ENCODE measurements around the gene SLC35G2. TPM values are rescaled to one million over a fixed set of nuclear protein-coding genes. Genes with fewer than 3 reads are reported as not detected.
"Not testable (repeated sequence)": the region's sequence is repeated elsewhere in the genome, so short reads cannot be mapped to it uniquely, and the experiment has no call there.

Gene SLC35G2
- total and polyA plus RNA-seq, 2 donors from 2014 or later, result 4.2 to 5.4 TPM

DNA sequence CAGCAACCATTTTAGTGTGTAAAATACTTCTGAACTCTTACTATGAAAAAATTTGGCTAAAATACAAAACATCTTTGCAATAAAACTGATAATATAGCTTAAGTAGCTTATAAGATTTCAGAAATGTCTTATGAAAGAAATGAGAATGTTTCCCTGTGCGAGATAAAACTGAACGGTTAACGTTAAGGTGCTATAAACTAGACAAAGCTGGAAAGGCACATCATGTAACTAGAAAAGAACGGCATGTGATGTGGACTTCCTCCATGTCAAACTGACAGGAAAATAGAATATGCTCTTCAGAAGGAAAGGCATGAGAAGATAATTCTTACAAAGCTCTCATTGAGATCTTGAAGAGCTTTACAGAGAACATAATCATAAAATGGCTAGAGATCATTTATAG is 79.6 kb downstream of the SLC35G2 start:
- Histone ChIP-seq H3K9ac (ENCODE audit: low read length in 3 of 3) (no peak overlapping the region), H3K36me3 (ENCODE audit: control insufficient read depth in 2 of 3, insufficient read depth in 3 of 3, low read length in 3 of 3) (no peaks in the 10 kb centered on the region), H3K27me3 (ENCODE audit: control insufficient read depth, insufficient read depth, low read length) (no peaks in the 10 kb centered on the region), H3K9me3 (ENCODE audit: control insufficient read depth in 2 of 3, insufficient read depth in 1 of 3, low read length in 3 of 3) (peaks cover 0 to 1% (median 0%) of the 10 kb centered on the region in 3 donors), H3K4me1 (ENCODE audit: control insufficient read depth in 2 of 3, insufficient read depth in 2 of 3, low read depth in 1 of 3, low read length in 3 of 3) (peaks cover 0 to 2% (median 0%) of the 10 kb centered on the region in 3 donors), H3K27ac (ENCODE audit: low read depth in 2 of 2, low read length in 2 of 2) (no peak overlapping the region), H3K4me3 (ENCODE audit: low read length in 3 of 3) (no peak overlapping the region)
- FAIRE-seq (no peak), DNase-seq (no peak)
- intact Hi-C loops (cut with DNase I), result no loop called here
- no peak for TF ChIP-seq CTCF (IDR thresholded peaks at IDR 0.05; ENCODE audit: borderline replicate concordance, extremely low read depth, insufficient read depth)

DNA sequence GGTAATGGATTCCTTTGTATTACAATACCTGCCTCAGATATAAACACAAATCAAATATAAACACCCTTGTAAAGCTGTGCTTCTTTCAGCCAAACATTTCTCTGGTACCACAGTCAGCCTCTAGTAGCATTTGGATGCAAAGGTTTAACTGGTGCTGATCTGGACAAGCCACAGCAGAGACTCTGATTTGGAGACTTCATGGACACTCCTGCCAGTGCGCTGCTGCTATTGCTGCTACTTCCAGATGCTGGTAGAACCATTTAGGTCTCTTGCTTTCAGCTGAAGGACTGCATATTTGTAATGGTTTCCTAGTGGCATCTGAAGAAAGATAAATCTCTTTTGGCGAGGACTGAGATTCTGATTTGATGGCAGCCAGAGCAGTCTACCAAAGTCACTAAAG is 80.0 kb downstream of the SLC35G2 start:
- FAIRE-seq, result no peak

DNA sequence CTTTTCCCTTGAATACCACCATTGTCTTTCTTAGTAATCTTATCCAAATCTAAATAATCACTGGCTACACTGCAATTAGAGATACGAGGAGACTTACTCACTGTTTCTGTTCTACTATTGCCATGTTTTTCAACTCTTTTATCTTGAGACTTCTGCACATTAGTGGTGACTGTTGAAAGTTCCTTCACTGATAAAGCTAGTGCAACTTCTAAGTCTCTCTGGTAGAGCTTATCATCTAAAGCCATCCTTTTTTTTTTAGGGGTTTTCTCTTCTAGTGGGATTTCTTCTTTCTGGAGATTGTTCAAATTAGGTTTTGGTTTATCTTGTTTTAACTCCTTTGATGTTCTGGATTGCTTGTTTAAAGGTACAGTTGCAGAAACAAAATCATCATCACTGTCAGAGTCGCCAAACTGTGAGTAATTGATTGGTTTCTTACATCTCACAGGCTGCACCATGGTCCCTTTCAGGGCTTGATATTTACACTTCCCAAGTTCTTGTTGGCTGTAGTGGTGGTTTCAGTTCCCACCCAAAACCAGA is 80.8 kb downstream of the SLC35G2 start:
- Histone ChIP-seq H3K36me3 (ENCODE audit: control insufficient read depth in 2 of 3, insufficient read depth in 3 of 3, low read length in 3 of 3) (no peaks in the 10 kb centered on the region), H3K4me1 (ENCODE audit: control insufficient read depth in 2 of 3, insufficient read depth in 2 of 3, low read depth in 1 of 3, low read length in 3 of 3) (no peaks in the 10 kb centered on the region), H3K9ac (ENCODE audit: low read length in 3 of 3) (no peak overlapping the region), H3K4me3 (ENCODE audit: low read length in 3 of 3) (no peak overlapping the region), H3K27ac (ENCODE audit: low read depth in 2 of 2, low read length in 2 of 2) (no peak overlapping the region), H3K27me3 (ENCODE audit: control insufficient read depth, insufficient read depth, low read length) (no peaks in the 10 kb centered on the region), H3K9me3 (ENCODE audit: control insufficient read depth in 2 of 3, insufficient read depth in 1 of 3, low read length in 3 of 3) (peaks cover 0 to 5% (median 0%) of the 10 kb centered on the region in 3 donors)
- no peak for FAIRE-seq
- DNase-seq, result no peak
- intact Hi-C loops (cut with DNase I), result no loop called here
- TF ChIP-seq CTCF (IDR thresholded peaks at IDR 0.05; ENCODE audit: borderline replicate concordance, extremely low read depth, insufficient read depth), result no peak

More for the DNA sequence above, 80.0 kb downstream of the SLC35G2 start:
- Histone ChIP-seq H3K9me3 (ENCODE audit: control insufficient read depth in 2 of 3, insufficient read depth in 1 of 3, low read length in 3 of 3) (peaks cover 0 to 5% (median 0%) of the 10 kb centered on the region in 3 donors), H3K4me3 (ENCODE audit: low read length in 3 of 3) (no peak overlapping the region), H3K36me3 (ENCODE audit: control insufficient read depth in 2 of 3, insufficient read depth in 3 of 3, low read length in 3 of 3) (no peaks in the 10 kb centered on the region), H3K9ac (ENCODE audit: low read length in 3 of 3) (no peak overlapping the region), H3K4me1 (ENCODE audit: control insufficient read depth in 2 of 3, insufficient read depth in 2 of 3, low read depth in 1 of 3, low read length in 3 of 3) (no peaks in the 10 kb centered on the region), H3K27me3 (ENCODE audit: control insufficient read depth, insufficient read depth, low read length) (no peaks in the 10 kb centered on the region), H3K27ac (ENCODE audit: low read depth in 2 of 2, low read length in 2 of 2) (no peak overlapping the region)
- no peak for TF ChIP-seq CTCF (IDR thresholded peaks at IDR 0.05; ENCODE audit: borderline replicate concordance, extremely low read depth, insufficient read depth)
- intact Hi-C loops (cut with DNase I), result no loop called here
- no peak for DNase-seq

- H3K4me1 ChIP-seq (ENCODE audit: control insufficient read depth in 2 of 3, insufficient read depth in 2 of 3, low read depth in 1 of 3, low read length in 3 of 3); H3K9ac ChIP-seq (ENCODE audit: low read length in 3 of 3); H3K27me3 ChIP-seq (ENCODE audit: control insufficient read depth, insufficient read depth, low read length); FAIRE-seq; DNase-seq; H3K36me3 ChIP-seq (ENCODE audit: control insufficient read depth in 2 of 3, insufficient read depth in 3 of 3, low read length in 3 of 3); H3K9me3 ChIP-seq (ENCODE audit: control insufficient read depth in 2 of 3, insufficient read depth in 1 of 3, low read length in 3 of 3); H3K4me3 ChIP-seq (ENCODE audit: low read length in 3 of 3); H3K27ac ChIP-seq (ENCODE audit: low read depth in 2 of 2, low read length in 2 of 2); intact Hi-C loops (cut with DNase I): not testable (repeated sequence)
These were observed 81.8 kb downstream of the SLC35G2 start for GRCh38 chr3:136900694-136901093.

Measured in kidney (tissue), 14 donors.